ENCODE measurements around the gene POC1A. TPM values are rescaled to one million over a fixed set of nuclear protein-coding genes. Genes with fewer than 3 reads are reported as not detected.

Gene POC1A
- total and polyA plus RNA-seq, 2 of the 4 experiments (the other 2 are of a cell fraction): 10.6 to 11.5 TPM

DNA sequence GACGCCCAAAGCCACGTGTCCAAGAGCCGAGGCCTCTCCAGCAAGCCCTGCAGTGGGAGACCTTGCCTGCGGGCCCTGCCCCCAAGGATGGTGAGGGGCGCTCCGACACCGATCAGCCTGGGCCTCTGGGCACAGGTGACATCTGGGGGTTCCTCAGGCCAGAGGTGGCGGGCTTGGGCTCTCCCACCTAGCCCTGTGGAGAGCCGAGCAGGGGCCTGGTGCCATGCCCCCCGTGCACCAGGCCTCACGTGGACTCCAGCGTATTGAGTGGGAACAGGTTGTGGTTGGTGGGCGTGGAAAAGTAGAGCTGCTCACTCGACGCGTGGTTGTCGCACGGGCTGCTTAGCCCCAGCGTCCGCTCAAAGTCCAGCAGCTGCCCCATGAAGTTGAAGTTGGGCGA, 103.7 kb downstream of the POC1A start:
- no peak for DNase-seq
- no TSS peak for BruUV-seq (replicated peaks)
- peaks cover 54% of the 10 kb centered on the region for H3K4me1 ChIP-seq (ENCODE audit: control insufficient read depth, insufficient read depth, low read length)
- H3K4me2 ChIP-seq (ENCODE audit: low read depth, low read length): no peak overlapping the region
- H2AFZ ChIP-seq (replicated peaks; ENCODE audit: low read length, poor library complexity): no peak overlapping the region
- H3K27ac ChIP-seq (ENCODE audit: insufficient read depth, low read length): no peak overlapping the region
- no peak overlapping the region for H3K4me3 ChIP-seq (ENCODE audit: insufficient read depth, low read depth, low read length)
- H2AK9ac ChIP-seq (replicated peaks; ENCODE audit: low read depth, low read length, poor library complexity): no peak overlapping the region
- H3K56ac ChIP-seq (ENCODE audit: extremely low read depth, insufficient read depth, low read length): no peak overlapping the region
- no peak overlapping the region for H3K14ac ChIP-seq (replicated peaks; ENCODE audit: low read depth, low read length)
- no peak overlapping the region for H2BK120ac ChIP-seq (ENCODE audit: low read depth, low read length)
- H3K4ac ChIP-seq (ENCODE audit: low read depth, low read length): no peak overlapping the region
- CTCF ChIA-PET: interaction anchor here (4.1 kb wide), 1 partner anchor 46 kb away, joined by 28 read pairs; no protein-coding TSS in a partner anchor
- intact Hi-C loops (cut with micrococcal nuclease) (no loop called here), dilution Hi-C loops (cut with HindIII; ENCODE audit: low sequenced_read_pairs, unreplicated experiment) (no loop called here), in situ Hi-C loops (cut with MboI; ENCODE audit: low sequenced_read_pairs) (no loop called here)
- H3K9me3 ChIP-seq (ENCODE audit: control insufficient read depth, insufficient read depth, low read length): no peaks in the 10 kb centered on the region
- no peak overlapping the region for H3K23ac ChIP-seq (ENCODE audit: low read depth, low read length)
- WGBS, 2 experiments (ENCODE audit: extremely low coverage in 2 of 2, insufficient read length in 1 of 2): 94% methylated on average over 15 of the region's 21 CpGs; no CpG with 5 or more reads in 1 of the 2 experiments
- H2AK5ac ChIP-seq (ENCODE audit: low read depth, low read length): no peak overlapping the region
- TF ChIP-seq MXI1 (IDR thresholded peaks at IDR 0.05; ENCODE audit: borderline replicate concordance, low read depth, low read length): no peak
- peaks cover 30% of the 10 kb centered on the region for H3K36me3 ChIP-seq (ENCODE audit: control insufficient read depth, insufficient read depth, low read length)
- H4K8ac ChIP-seq (ENCODE audit: low read depth in 2 of 2, low read length in 2 of 2): no peak overlapping the region
- no peak overlapping the region for H3K18ac ChIP-seq (ENCODE audit: low read depth, low read length)
- ATAC-seq (ENCODE audit: low read depth): no peak
- no peak overlapping the region for H2BK5ac ChIP-seq (ENCODE audit: low read depth, low read length, poor library complexity, severe bottlenecking)
- peaks cover 11% of the 10 kb centered on the region; the same call in 1 of the 2 replicates for H4K20me1 ChIP-seq (ENCODE audit: insufficient read depth, low read length)
- H2BK20ac ChIP-seq (ENCODE audit: low read depth, low read length): no peak overlapping the region
- no peak overlapping the region for H4K91ac ChIP-seq (ENCODE audit: insufficient read depth, low read depth, low read length)
- H3K27me3 ChIP-seq (ENCODE audit: control insufficient read depth, insufficient read depth, low read length): no peaks in the 10 kb centered on the region
- no peak overlapping the region for H2BK15ac ChIP-seq (ENCODE audit: low read depth, low read length)
- peaks cover 17 to 84% of the 10 kb centered on the region in 2 experiments for H3K79me1 ChIP-seq (ENCODE audit: low read depth in 1 of 2, low read length in 2 of 2)
- no peak overlapping the region for H4K5ac ChIP-seq (ENCODE audit: low read depth, low read length)
- no peak overlapping the region for H3K9ac ChIP-seq (ENCODE audit: low read depth, low read length)
- POLR2A ChIA-PET (ENCODE audit: unreplicated experiment): interaction anchor here (0.6 kb wide), 1 partner anchor 9 kb away, joined by 5 read pairs; no protein-coding TSS in a partner anchor
- H3K9me1 ChIP-seq (ENCODE audit: insufficient read depth, low read length): peaks cover 28% of the 10 kb centered on the region

Measured in IMR-90 (cell line).